WTC11 (cell line): ENCODE measurements around the gene HOXD13. TPM values are rescaled to one million over a fixed set of nuclear protein-coding genes. Genes with fewer than 3 reads are reported as not detected.

ENCODE experiments used
- ATAC-seq: fragments of 200-7000 bp; cut with Tn5 transposase; 2 replicates; pipeline ENCODE4 v1.10.0; 2021; ENCODE audit warnings: mild to moderate bottlenecking, moderate library complexity
- CTCF ChIA-PET: fragments of 300-600 bp; sonication (Branson Sonifier 250); formaldehyde crosslinking; loops from one replicate; lab custom pipeline; 2021; ENCODE audit warnings: antibody characterized with exemption; lab: Charles Lee
- POLR2A ChIA-PET: fragments of 350-600 bp; sonication (Branson Sonifier 250); formaldehyde crosslinking; loops from one replicate; lab custom pipeline; 2021; ENCODE audit warnings: antibody characterized with exemption; lab: Charles Lee
- DNase-seq: peaks from one replicate; pipeline ENCODE4 v3.0.0; 2021; ENCODE audit warnings: low spot score
- H3K27ac Mint-ChIP-seq: 2 replicates; pipeline ENCODE4 v1.8.0; 2021; ENCODE audit warnings: mixed read lengths
- H3K27me3 Mint-ChIP-seq: 2 replicates; pipeline ENCODE4 v1.8.0; 2021; ENCODE audit warnings: low read depth, mild to moderate bottlenecking, moderate library complexity, mixed read lengths
- H3K36me3 Mint-ChIP-seq: 2 replicates; pipeline ENCODE4 v1.8.0; 2021; ENCODE audit warnings: mixed read lengths
- H3K4me1 Mint-ChIP-seq: 2 replicates; pipeline ENCODE4 v1.8.0; 2022; ENCODE audit warnings: mixed read lengths
- H3K4me3 Mint-ChIP-seq: 2 replicates; pipeline ENCODE4 v1.8.0; 2021; ENCODE audit warnings: mild to moderate bottlenecking, moderate library complexity, mixed read lengths
- H3K9me3 Mint-ChIP-seq: 2 replicates; pipeline ENCODE4 v1.8.0; 2021; ENCODE audit warnings: mixed read lengths
- ARID4B ChIP-seq: sonication (generic); formaldehyde crosslinking; IDR thresholded peaks from 2 replicates; pipeline ENCODE4 v1.8.0; 2023; ENCODE audit warnings: missing genetic modification reagents, mild to moderate bottlenecking, borderline replicate concordance
- CREB1 ChIP-seq: sonication (generic); formaldehyde crosslinking; IDR thresholded peaks from 2 replicates; pipeline ENCODE4 v1.8.0; 2023; ENCODE audit warnings: mild to moderate bottlenecking, missing genetic modification reagents
- ESRRA ChIP-seq: sonication (generic); formaldehyde crosslinking; IDR thresholded peaks from 2 replicates; pipeline ENCODE4 v1.8.1; 2022; ENCODE audit warnings: mild to moderate bottlenecking, missing genetic modification reagents, borderline replicate concordance
- FOXP1 ChIP-seq: sonication (generic); formaldehyde crosslinking; IDR thresholded peaks from 2 replicates; pipeline ENCODE4 v1.8.0; 2022; ENCODE audit warnings: missing genetic modification reagents, mild to moderate bottlenecking, moderate library complexity, borderline replicate concordance
- HMGA2 ChIP-seq: fragments of 250-450 bp; sonication (Bioruptor Pico); IDR thresholded peaks from 2 replicates; pipeline ENCODE4 v1.4.0; 2021; ENCODE audit warnings: mild to moderate bottlenecking, moderate library complexity
- JAZF1 ChIP-seq: fragments of 250-450 bp; sonication (Bioruptor Pico); IDR thresholded peaks from 2 replicates; pipeline ENCODE4 v1.9.0; 2021; ENCODE audit warnings: moderate library complexity, mild to moderate bottlenecking, inconsistent platforms
- JUN ChIP-seq: sonication (generic); formaldehyde crosslinking; IDR thresholded peaks from 2 replicates; pipeline ENCODE4 v1.8.0; 2023; ENCODE audit warnings: mild to moderate bottlenecking, missing genetic modification reagents
- KAT7 ChIP-seq: sonication (generic); formaldehyde crosslinking; IDR thresholded peaks from 2 replicates; pipeline ENCODE4 v1.8.1; 2023; ENCODE audit warnings: missing genetic modification reagents, mild to moderate bottlenecking, borderline replicate concordance
- MLX ChIP-seq: sonication (generic); formaldehyde crosslinking; IDR thresholded peaks from 2 replicates; pipeline ENCODE4 v1.8.1; 2023; ENCODE audit warnings: mild to moderate bottlenecking, missing genetic modification reagents, moderate library complexity
- SOX15 ChIP-seq: fragments of 250-450 bp; sonication (Bioruptor Pico); IDR thresholded peaks from 2 replicates; pipeline ENCODE4 v1.9.0; 2021; ENCODE audit warnings: mild to moderate bottlenecking
- ZNF423 ChIP-seq: fragments of 250-450 bp; sonication (Bioruptor Pico); IDR thresholded peaks from 2 replicates; pipeline ENCODE4 v2.1.2; 2022; ENCODE audit warnings: mild to moderate bottlenecking, moderate library complexity
- ZNF671 ChIP-seq: fragments of 250-450 bp; sonication (Bioruptor Pico); IDR thresholded peaks from 2 replicates; pipeline ENCODE4 v1.8.0; 2021; ENCODE audit warnings: mild to moderate bottlenecking
- total RNA-seq: library from RNA; stranded (reverse); gene quantifications from 3 replicates; pipeline ENCODE4 v1.2.3, GENCODE V29; 2021
- TF ChIP-seq, protein P1 (sequence below): sonication (generic); formaldehyde crosslinking; IDR thresholded peaks from 2 replicates; pipeline ENCODE4 v1.8.1; 2023; ENCODE audit warnings: mild to moderate bottlenecking, missing genetic modification reagents, moderate library complexity

Gene HOXD13
- total RNA-seq, 1 experiment from 2014 or later = not detected

DNA sequence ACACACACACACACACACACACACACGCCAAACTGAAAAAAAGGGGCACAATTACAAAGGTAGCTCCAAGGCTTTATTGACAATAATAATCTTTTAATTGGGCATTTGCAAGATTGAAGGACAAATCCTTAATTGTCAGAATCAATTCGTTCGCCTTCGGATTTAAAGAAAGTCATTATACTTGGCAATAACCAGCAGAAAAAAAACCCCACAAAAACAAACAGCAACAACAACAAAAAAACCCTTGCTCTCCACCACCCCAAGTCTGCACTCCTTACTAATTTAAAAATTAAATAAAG lies 35.2 kb downstream of the HOXD13 start:
- Mint-ChIP-seq H3K27ac (no peak overlapping the region), H3K36me3 (peaks cover 4% of the 10 kb centered on the region; the same call in 1 of the 2 replicates)
- TF ChIP-seq ESRRA (CRISPR knock-in tag) = no peak
- TF ChIP-seq JUN (CRISPR knock-in tag) = no peak
- TF ChIP-seq ZNF671 = no peak
- no peak for TF ChIP-seq JAZF1 (CRISPR knock-in tag)
- TF ChIP-seq MLX (CRISPR knock-in tag) = no peak
- no peak for TF ChIP-seq FOXP1 (CRISPR knock-in tag)
- TF ChIP-seq, all 79 proteins: peak for 0
- ATAC-seq (no peak), DNase-seq (no peak)
- Mint-ChIP-seq H3K9me3 (no peaks in the 10 kb centered on the region), H3K4me1 (peaks cover 27% of the 10 kb centered on the region), H3K4me3 (0 out of 2 replicates have a peak overlapping the region, but pooled peaks have one; percentile 59), H3K27me3 (peaks cover 98% of the 10 kb centered on the region)
- ChIA-PET CTCF (interaction anchor here (0.7 to 3.2 kb wide), 11 partner anchors 9 to 1034 kb away, joined by 3 to 21 read pairs (median 7); no protein-coding TSS in a partner anchor), POLR2A (no interaction called here)

GRCh38 chr2:176128172-176128981 lies 35.9 kb downstream of the HOXD13 start:
- Mint-ChIP-seq H3K4me1 (peaks cover 27% of the 10 kb centered on the region), H3K9me3 (no peaks in the 10 kb centered on the region), H3K27ac (no peak overlapping the region), H3K36me3 (peaks cover 4% of the 10 kb centered on the region; the same call in 1 of the 2 replicates), H3K4me3 (peak overlapping the region; percentile 59), H3K27me3 (peaks cover 98% of the 10 kb centered on the region)
- TF ChIP-seq FOXP1 (CRISPR knock-in tag) = no peak
- ChIA-PET POLR2A (no interaction called here), CTCF (interaction anchor here (0.6 to 3.2 kb wide), 13 partner anchors 13 to 1033 kb away, joined by 3 to 21 read pairs (median 4); no protein-coding TSS in a partner anchor)
- DNase-seq (peak; percentile 70), ATAC-seq (peak; percentile 21)

GRCh38 chr2:176128982-176129796 lies 36.7 kb downstream of the HOXD13 start, which contains the start of gene HOXD8:
TSS of gene HOXD8 (plus strand) at chr2:176129705. CDS start at chr2:176130367, 662 bp downstream.
- POLR2A ChIA-PET = no interaction called here
- H3K9me3 Mint-ChIP-seq = no peaks in the 10 kb centered on the region
- peaks cover 23% of the 10 kb centered on the region for H3K4me1 Mint-ChIP-seq
- DNase-seq (peak; percentile 65), ATAC-seq (peak; percentile 33)
- H3K27me3 Mint-ChIP-seq = peaks cover 98% of the 10 kb centered on the region
- TF ChIP-seq, protein P1, sequence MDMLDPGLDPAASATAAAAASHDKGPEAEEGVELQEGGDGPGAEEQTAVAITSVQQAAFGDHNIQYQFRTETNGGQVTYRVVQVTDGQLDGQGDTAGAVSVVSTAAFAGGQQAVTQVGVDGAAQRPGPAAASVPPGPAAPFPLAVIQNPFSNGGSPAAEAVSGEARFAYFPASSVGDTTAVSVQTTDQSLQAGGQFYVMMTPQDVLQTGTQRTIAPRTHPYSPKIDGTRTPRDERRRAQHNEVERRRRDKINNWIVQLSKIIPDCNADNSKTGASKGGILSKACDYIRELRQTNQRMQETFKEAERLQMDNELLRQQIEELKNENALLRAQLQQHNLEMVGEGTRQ (CRISPR knock-in tag) = 0 out of 2 replicates have a peak, but pooled peaks have one; percentile 15
- no peak for TF ChIP-seq SOX15 (CRISPR knock-in tag)
- no peak within 1 kb of the TSS for H3K27ac Mint-ChIP-seq
- peaks cover 4% of the 10 kb centered on the region; the same call in 1 of the 2 replicates for H3K36me3 Mint-ChIP-seq
- CTCF ChIA-PET = interaction anchor here (0.6 to 3.2 kb wide), 11 partner anchors 9 to 1019 kb away, joined by 3 to 21 read pairs (median 4); no protein-coding TSS in a partner anchor
- peak within 1 kb of the TSS; percentile 59 for H3K4me3 Mint-ChIP-seq

GRCh38 chr2:176129813-176130146 lies 37.3 kb downstream of the HOXD13 start:
- POLR2A ChIA-PET = no interaction called here
- peaks cover 98% of the 10 kb centered on the region for H3K27me3 Mint-ChIP-seq
- no peak for TF ChIP-seq KAT7 (CRISPR knock-in tag)
- TF ChIP-seq ZNF423 (CRISPR knock-in tag) = no peak
- TF ChIP-seq ZNF671 = no peak
- no peak for TF ChIP-seq JAZF1 (CRISPR knock-in tag)
- TF ChIP-seq CREB1 (CRISPR knock-in tag) = no peak
- TF ChIP-seq ESRRA (CRISPR knock-in tag) = no peak
- TF ChIP-seq HMGA2 (CRISPR knock-in tag) = no peak
- no peak for TF ChIP-seq ARID4B (CRISPR knock-in tag)
- TF ChIP-seq, all 79 proteins: peak for 0
- H3K9me3 Mint-ChIP-seq = no peaks in the 10 kb centered on the region
- DNase-seq (no peak), ATAC-seq (no peak)
- H3K4me3 Mint-ChIP-seq = peak overlapping the region; percentile 38; the same call in 1 of the 2 replicates
- no peak overlapping the region for H3K27ac Mint-ChIP-seq
- H3K4me1 Mint-ChIP-seq = peaks cover 23% of the 10 kb centered on the region
- CTCF ChIA-PET = interaction anchor here (1.2 to 3.1 kb wide), 3 partner anchors 9 to 425 kb away, joined by 3 to 14 read pairs (median 3); no protein-coding TSS in a partner anchor
- 0 out of 2 replicates have a peak, but pooled peaks cover 2% of the 10 kb centered on the region for H3K36me3 Mint-ChIP-seq
